ENCODE results near the gene HKDC1. TPM values are rescaled to one million over a fixed set of nuclear protein-coding genes. Genes with fewer than 3 reads are reported as not detected.

HKDC1 gene
- total RNA-seq, 1 donor from 2014 or later, result not detected

DNA sequence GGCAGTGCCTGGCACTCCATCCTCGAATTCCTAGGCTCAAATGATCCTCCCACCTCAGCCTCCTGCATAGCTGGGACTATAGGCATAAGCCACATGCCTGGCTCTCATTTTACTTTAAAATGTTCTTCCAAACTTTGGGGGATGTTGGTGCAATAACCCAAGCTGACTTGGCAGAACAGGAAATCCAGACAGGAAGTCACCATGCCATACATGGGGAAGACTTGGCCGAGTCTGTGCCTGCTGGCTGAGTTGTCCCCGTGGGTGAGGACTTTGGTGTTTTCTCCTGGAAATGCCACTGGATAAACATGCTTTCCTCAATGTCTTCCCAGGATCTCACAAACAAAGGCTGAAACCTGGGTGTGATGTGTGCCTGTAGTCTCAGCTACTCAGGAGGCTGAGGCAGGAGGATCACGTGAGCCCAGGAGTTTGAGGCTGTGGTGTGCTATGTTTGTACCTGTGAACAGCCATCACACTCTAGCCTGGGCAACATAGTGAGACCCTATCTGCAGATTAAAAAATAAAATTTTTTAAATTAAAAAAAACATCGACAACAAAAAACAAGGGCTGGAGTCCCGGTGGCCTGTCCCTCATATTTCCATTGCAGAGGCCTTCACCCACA, 19.8 kb downstream of the HKDC1 start:
- TF ChIP-seq, protein P1, sequence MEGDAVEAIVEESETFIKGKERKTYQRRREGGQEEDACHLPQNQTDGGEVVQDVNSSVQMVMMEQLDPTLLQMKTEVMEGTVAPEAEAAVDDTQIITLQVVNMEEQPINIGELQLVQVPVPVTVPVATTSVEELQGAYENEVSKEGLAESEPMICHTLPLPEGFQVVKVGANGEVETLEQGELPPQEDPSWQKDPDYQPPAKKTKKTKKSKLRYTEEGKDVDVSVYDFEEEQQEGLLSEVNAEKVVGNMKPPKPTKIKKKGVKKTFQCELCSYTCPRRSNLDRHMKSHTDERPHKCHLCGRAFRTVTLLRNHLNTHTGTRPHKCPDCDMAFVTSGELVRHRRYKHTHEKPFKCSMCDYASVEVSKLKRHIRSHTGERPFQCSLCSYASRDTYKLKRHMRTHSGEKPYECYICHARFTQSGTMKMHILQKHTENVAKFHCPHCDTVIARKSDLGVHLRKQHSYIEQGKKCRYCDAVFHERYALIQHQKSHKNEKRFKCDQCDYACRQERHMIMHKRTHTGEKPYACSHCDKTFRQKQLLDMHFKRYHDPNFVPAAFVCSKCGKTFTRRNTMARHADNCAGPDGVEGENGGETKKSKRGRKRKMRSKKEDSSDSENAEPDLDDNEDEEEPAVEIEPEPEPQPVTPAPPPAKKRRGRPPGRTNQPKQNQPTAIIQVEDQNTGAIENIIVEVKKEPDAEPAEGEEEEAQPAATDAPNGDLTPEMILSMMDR (IDR thresholded peaks at IDR 0.05; ENCODE audit: partially characterized antibody, unreplicated experiment), result no peak
- H3K27me3 Mint-ChIP-seq (ENCODE audit: unreplicated experiment), result peaks cover 12% of the 10 kb centered on the region
- H3K4me3 Mint-ChIP-seq (ENCODE audit: unreplicated experiment), result no peak overlapping the region
- H3K36me3 Mint-ChIP-seq (ENCODE audit: unreplicated experiment), result no peaks in the 10 kb centered on the region
- H3K9me3 Mint-ChIP-seq (ENCODE audit: unreplicated experiment), result peaks cover 4% of the 10 kb centered on the region
- no peak overlapping the region for H3K27ac Mint-ChIP-seq (ENCODE audit: unreplicated experiment)
- no peak for DNase-seq
- peaks cover 28% of the 10 kb centered on the region for H3K4me1 Mint-ChIP-seq (ENCODE audit: low read depth, unreplicated experiment)

DNA sequence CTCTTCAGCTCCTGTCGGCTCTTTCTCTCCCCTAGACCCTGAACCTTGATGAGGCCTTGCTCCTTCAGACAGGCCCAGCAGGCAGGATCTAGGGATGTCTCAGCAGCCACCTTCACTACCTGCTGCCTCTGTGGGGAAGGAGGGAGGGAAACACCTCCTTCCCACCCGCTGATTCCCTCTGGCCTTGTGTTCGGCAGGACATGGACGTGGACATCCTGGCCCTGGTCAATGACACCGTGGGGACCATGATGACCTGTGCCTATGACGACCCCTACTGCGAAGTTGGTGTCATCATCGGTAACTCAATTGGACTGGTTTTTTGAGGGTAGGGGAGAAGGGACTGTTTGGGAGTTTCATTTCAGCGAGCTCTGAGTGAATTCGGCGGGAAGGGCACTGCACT, 20.3 kb downstream of the HKDC1 start:
- Mint-ChIP-seq H3K36me3 (ENCODE audit: unreplicated experiment) (no peaks in the 10 kb centered on the region), H3K4me1 (ENCODE audit: low read depth, unreplicated experiment) (peaks cover 28% of the 10 kb centered on the region), H3K4me3 (ENCODE audit: unreplicated experiment) (no peak overlapping the region), H3K9me3 (ENCODE audit: unreplicated experiment) (peaks cover 4% of the 10 kb centered on the region), H3K27me3 (ENCODE audit: unreplicated experiment) (peaks cover 9% of the 10 kb centered on the region), H3K27ac (ENCODE audit: unreplicated experiment) (no peak overlapping the region)
- TF ChIP-seq, protein P1 (IDR thresholded peaks at IDR 0.05; ENCODE audit: partially characterized antibody, unreplicated experiment), result no peak
- no peak for DNase-seq

DNA sequence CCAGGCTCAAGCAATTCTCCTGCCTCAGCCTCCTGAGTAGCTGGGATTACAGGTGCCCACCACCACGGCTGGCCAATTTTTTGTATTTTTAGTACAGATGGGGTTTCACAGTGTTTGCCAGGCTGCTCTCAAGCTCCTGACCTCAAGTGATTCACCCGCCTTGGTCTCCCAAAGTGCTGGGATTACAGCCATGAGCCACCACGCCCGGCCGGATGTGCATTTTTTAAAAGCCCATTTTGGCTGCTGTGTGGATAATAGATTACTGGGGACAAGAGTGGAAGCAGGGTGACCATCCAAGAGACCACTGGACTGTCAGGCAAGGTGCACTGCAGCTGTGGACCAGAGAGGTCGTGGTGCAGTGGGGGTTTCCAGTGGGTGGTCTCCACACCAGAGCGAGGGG, 21.4 kb downstream of the HKDC1 start:
- TF ChIP-seq, protein P1 (IDR thresholded peaks at IDR 0.05; ENCODE audit: partially characterized antibody, unreplicated experiment), result no peak
- no peak for DNase-seq
- Mint-ChIP-seq H3K4me1 (ENCODE audit: low read depth, unreplicated experiment) (peaks cover 26% of the 10 kb centered on the region), H3K36me3 (ENCODE audit: unreplicated experiment) (no peaks in the 10 kb centered on the region), H3K27me3 (ENCODE audit: unreplicated experiment) (peaks cover 9% of the 10 kb centered on the region), H3K9me3 (ENCODE audit: unreplicated experiment) (peaks cover 4% of the 10 kb centered on the region), H3K4me3 (ENCODE audit: unreplicated experiment) (no peak overlapping the region), H3K27ac (ENCODE audit: unreplicated experiment) (no peak overlapping the region)

DNA sequence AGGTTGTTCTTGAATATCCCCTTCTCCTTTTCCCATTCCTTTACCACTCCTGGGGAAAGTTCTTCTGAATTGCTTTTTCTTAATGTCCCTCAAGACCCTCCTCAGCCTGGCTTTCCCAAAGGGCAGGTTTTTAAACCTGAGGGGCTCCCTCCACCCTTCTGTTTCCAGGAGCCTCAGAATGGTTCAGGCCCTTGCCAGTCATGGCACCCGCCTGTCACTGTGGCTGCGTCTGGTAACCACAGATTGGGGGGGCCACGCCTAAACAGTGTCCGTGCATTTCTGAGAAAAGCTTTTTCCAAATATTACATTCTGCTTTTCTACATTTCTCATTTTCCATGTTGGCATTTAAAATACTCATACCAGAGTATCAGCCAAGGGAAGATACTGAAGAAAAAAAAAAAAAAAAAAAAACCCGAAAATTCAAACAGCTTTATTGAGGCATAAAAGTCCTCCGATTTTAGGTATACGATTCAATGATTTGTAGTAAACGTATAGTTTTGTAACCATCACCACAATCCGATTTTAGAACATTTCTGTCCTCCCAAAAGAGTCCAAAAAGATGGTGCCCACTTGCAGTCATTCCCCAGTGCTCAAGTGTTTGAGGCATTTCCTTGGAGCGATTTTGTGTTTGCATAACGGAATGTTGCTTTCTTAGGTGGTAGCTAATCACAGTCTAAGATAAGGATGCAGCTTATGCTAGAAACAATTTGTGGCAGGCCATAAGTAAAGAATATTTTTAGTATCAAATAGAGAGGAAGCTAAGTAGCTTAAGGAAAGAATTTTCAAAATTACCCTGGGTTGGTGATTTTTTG, 22.1 kb downstream of the HKDC1 start:
- peaks cover 4% of the 10 kb centered on the region for H3K9me3 Mint-ChIP-seq (ENCODE audit: unreplicated experiment)
- peak overlapping the region; percentile 78 for H3K27ac Mint-ChIP-seq (ENCODE audit: unreplicated experiment)
- H3K4me3 Mint-ChIP-seq (ENCODE audit: unreplicated experiment), result no peak overlapping the region
- peaks cover 21% of the 10 kb centered on the region for H3K4me1 Mint-ChIP-seq (ENCODE audit: low read depth, unreplicated experiment)
- no peak for DNase-seq
- TF ChIP-seq, protein P1 (IDR thresholded peaks at IDR 0.05; ENCODE audit: partially characterized antibody, unreplicated experiment), result no peak
- peaks cover 9% of the 10 kb centered on the region for H3K27me3 Mint-ChIP-seq (ENCODE audit: unreplicated experiment)
- H3K36me3 Mint-ChIP-seq (ENCODE audit: unreplicated experiment), result no peaks in the 10 kb centered on the region

DNA sequence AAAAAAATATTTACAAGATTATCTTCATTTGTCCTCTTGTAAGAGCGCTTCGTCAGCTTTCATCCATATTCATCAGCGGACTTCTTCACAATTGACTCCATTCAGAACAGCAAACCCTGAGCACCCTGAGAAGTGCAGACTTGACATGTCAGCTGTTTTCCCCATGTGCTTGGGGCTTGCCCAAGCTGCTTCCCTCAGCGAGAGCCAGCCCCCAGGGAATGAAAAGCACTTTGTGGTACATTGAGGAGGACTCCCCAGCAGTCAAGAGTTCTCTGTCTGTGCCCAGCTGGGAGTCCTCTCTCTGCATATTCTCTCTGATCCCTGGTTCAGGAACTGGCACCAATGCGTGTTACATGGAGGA, 22.7 kb downstream of the HKDC1 start:
- DNase-seq, result no peak
- H3K4me1 Mint-ChIP-seq (ENCODE audit: low read depth, unreplicated experiment), result peaks cover 17% of the 10 kb centered on the region

More for the DNA sequence above, 22.7 kb downstream of the HKDC1 start:
- H3K27me3 Mint-ChIP-seq (ENCODE audit: unreplicated experiment), result peaks cover 9% of the 10 kb centered on the region
- H3K4me3 Mint-ChIP-seq (ENCODE audit: unreplicated experiment), result no peak overlapping the region
- H3K9me3 Mint-ChIP-seq (ENCODE audit: unreplicated experiment), result peaks cover 4% of the 10 kb centered on the region
- H3K36me3 Mint-ChIP-seq (ENCODE audit: unreplicated experiment), result no peaks in the 10 kb centered on the region
- peak overlapping the region; percentile 78 for H3K27ac Mint-ChIP-seq (ENCODE audit: unreplicated experiment)
- TF ChIP-seq, protein P1 (IDR thresholded peaks at IDR 0.05; ENCODE audit: partially characterized antibody, unreplicated experiment), result no peak

Measured in glutamatergic neuron (in vitro differentiated cells).